Muscle layer of duodenum (tissue), 2 donors: ENCODE measurements around the gene THBS1.

ENCODE experiments used
- H3K27ac ChIP-seq: one replicate; pipeline ENCODE4 v1.7.0; 2013; ENCODE audit warnings: mild to moderate bottlenecking, low read length
- H3K27me3 ChIP-seq: one replicate; pipeline ENCODE4 v1.7.0; 2013; ENCODE audit warnings: low read depth, mild to moderate bottlenecking, control low read depth, low read length
- H3K36me3 ChIP-seq, 2 donors: one replicate each; pipeline ENCODE4 v1.7.0; 2013; ENCODE audit warnings: low read length in 2 of 2, control low read depth in 1 of 2, mild to moderate bottlenecking in 1 of 2; ENCODE audit not compliant: insufficient read depth in 2 of 2, control insufficient read depth in 1 of 2
- H3K4me1 ChIP-seq, 2 donors: one replicate each; pipeline ENCODE4 v1.7.0; 2013; ENCODE audit warnings: low read length in 2 of 2, mild to moderate bottlenecking in 2 of 2, control low read depth in 1 of 2, moderate library complexity in 1 of 2; ENCODE audit not compliant: insufficient read depth in 2 of 2, control insufficient read depth in 1 of 2
- H3K4me3 ChIP-seq, 2 donors: one replicate each; pipeline ENCODE4 v1.7.0; 2013; ENCODE audit warnings: low read length in 2 of 2, low read depth in 1 of 2, mild to moderate bottlenecking in 1 of 2
- H3K9me3 ChIP-seq, 2 donors: one replicate each; pipeline ENCODE4 v1.7.0; 2013; ENCODE audit warnings: low read length in 2 of 2, control low read depth in 1 of 2, mild to moderate bottlenecking in 1 of 2; ENCODE audit not compliant: control insufficient read depth in 1 of 2
- donor health status: healthy.

THBS1 gene

DNA sequence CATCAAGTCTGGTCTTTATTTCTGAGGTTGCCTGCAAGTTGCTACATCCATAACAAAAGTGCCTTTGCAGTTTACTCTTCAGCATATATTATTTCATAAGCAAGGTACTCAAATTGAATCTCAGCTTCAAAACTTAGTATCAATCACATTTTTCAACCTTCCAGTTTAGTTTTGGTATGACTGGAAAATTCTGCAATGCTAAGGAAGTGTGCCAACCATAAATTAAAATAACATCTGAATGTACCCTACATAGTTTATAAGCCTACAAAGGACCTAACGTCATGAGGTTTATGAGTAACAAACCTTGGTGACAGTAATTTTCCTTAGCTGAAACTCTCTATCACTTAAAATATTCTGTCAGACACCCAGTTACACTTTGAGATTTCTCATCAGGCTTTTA, 62.8 kb downstream of the THBS1 start:
- Histone ChIP-seq H3K27me3 (no peaks in the 10 kb centered on the region), H3K9me3 (no peaks in the 10 kb centered on the region), H3K27ac (no peak overlapping the region), H3K4me1 (peaks cover 0 to 6% of the 10 kb centered on the region in 2 donors), H3K4me3 (no peak overlapping the region), H3K36me3 (no peaks in the 10 kb centered on the region)

DNA sequence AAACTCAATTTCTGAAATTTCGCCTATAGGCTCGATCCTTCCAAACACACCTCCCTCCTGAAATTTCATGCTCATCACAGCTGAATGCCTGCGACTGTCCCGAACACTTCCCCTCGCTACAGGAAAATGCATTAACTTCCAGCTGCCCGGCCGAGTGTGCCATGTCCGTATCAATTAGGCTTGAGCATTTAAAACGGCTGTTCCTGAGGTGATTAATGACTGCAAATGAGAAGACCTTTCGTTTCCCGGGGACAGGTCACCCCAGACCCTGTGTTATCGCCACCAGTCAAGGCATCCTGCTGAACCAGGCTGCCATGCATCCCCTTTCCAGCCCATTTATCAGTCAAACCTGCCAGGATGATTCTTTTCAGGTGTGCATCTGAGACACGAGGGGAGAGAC, 63.3 kb downstream of the THBS1 start:
- no peak overlapping the region for H3K27ac ChIP-seq
- no peaks in the 10 kb centered on the region for H3K27me3 ChIP-seq
- H3K4me1 ChIP-seq = peaks cover 0 to 6% of the 10 kb centered on the region in 2 donors
- no peaks in the 10 kb centered on the region for H3K36me3 ChIP-seq
- no peak overlapping the region for H3K4me3 ChIP-seq
- no peaks in the 10 kb centered on the region for H3K9me3 ChIP-seq

DNA sequence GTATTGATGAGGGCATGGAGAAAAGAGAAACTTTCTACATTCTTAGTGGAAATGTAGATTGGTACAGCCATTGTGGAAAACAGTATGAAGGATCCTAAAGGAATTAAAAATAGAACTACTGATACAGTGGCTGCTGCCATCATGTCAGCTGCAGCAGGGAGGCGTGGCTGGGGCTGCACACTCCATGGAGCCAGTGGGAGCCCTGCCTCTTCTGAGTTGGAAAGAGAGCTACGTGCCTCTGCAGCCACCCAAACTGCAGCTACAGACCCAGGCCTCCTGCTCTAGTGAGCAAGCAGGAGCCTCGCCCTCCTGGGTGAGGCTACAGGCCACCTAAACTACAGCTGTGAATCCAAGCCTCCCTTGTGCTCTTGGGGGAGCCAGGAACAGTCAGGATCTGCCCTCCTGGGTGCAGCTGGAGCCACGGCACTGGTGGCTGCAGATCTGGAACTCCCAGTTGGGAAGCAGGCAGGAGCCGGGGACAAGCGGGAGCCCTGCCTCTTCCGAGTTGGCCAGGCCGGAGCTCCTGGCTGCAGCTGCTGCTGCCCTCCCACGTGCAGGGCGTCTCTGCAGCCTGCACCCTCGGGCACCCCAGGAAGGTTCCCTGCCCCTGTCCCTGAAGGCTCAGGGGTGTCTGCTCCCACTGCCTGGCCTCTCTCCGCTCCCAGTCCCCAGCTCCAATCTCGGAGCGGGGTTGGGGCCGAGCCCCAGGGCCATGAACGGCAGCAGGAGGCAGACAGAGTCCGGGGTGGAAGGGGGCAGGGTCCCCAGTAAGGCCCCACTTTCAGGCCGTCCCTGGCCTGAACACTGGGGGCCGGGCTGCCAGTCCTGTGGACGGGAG, 64.5 kb downstream of the THBS1 start:
- H3K4me3 ChIP-seq = no peak overlapping the region
- H3K9me3 ChIP-seq = no peaks in the 10 kb centered on the region
- H3K27ac ChIP-seq = no peak overlapping the region
- H3K27me3 ChIP-seq = no peaks in the 10 kb centered on the region
- H3K36me3 ChIP-seq = no peaks in the 10 kb centered on the region
- H3K4me1 ChIP-seq = peaks cover 0 to 6% of the 10 kb centered on the region in 2 donors

DNA sequence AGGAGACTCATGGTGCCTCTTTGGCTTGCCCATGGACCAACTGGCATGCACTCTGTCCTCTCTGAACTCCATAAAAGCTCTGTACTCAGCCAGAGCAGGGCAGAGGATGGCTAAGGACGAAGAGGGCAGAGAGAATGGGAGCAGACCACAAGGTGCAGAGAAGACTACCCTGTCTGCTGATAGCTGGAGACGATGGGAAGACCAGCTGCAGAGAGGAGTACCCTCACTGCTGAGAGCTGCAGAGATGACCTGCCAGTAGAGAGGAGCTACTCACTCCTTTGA, 65.0 kb downstream of the THBS1 start:
- H3K4me3 ChIP-seq = no peak overlapping the region
- no peak overlapping the region for H3K27ac ChIP-seq
- no peaks in the 10 kb centered on the region for H3K36me3 ChIP-seq
- peaks cover 0 to 6% of the 10 kb centered on the region in 2 donors for H3K4me1 ChIP-seq
- no peaks in the 10 kb centered on the region for H3K9me3 ChIP-seq
- H3K27me3 ChIP-seq = no peaks in the 10 kb centered on the region

DNA sequence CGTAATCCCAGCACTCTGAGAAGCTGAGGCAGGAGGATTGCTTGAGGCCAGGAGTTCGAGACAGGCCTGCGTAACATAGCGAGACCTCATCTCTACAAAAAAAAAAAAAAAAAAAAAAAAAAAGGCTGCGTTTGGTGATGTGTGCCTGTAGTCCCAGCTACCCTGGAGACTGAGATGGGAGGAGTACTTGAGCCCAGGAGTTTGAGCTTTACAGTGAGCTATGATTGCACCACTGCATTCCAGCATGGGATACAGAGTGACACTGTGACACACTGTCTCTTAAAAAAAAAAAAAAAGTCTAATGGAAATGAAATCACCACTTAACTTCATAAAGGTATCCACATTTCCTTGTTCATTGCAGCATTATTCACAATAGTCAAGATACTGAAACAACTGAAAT, 65.5 kb downstream of the THBS1 start:
- Histone ChIP-seq H3K27me3 (no peaks in the 10 kb centered on the region), H3K27ac (no peak overlapping the region), H3K4me1 (peaks cover 0 to 6% of the 10 kb centered on the region in 2 donors), H3K4me3 (no peak overlapping the region), H3K36me3 (no peaks in the 10 kb centered on the region), H3K9me3 (no peaks in the 10 kb centered on the region)
